Measurements from ENCODE around the gene PFAS.
A peak's percentile ranks its signal among the peaks of the same experiment; 100 is the strongest.
"Not testable (repeated sequence)": the region's sequence is repeated elsewhere in the genome, so short reads cannot be mapped to it uniquely, and the experiment has no call there.

Gene PFAS

GRCh38 chr17:8248751-8249607 lies at the start of gene PFAS:
Gene PFAS (plus strand): TSS chr17:8249289. CDS start chr17:8253938, 4,649 bp downstream.
- peak within 1 kb of the TSS; percentile 99 for H3K4me3 ChIP-seq (ENCODE audit: low read depth, low read length)
- no peaks in the 10 kb centered on the region for H3K9me3 ChIP-seq (ENCODE audit: control insufficient read depth, insufficient read depth, low read length)
- H3K36me3 ChIP-seq (ENCODE audit: control insufficient read depth, insufficient read depth, low read length): peaks cover 3% of the 10 kb centered on the region
- H3K9ac ChIP-seq (ENCODE audit: low read depth, low read length): peak within 1 kb of the TSS; percentile 93
- H3K27me3 ChIP-seq (ENCODE audit: control insufficient read depth, insufficient read depth, low read length): no peaks in the 10 kb centered on the region
- peaks cover 3% of the 10 kb centered on the region for H3K4me1 ChIP-seq (ENCODE audit: control insufficient read depth, insufficient read depth, low read length)

- Histone ChIP-seq H3K9ac (ENCODE audit: low read depth, low read length) (no peak overlapping the region), H3K36me3 (ENCODE audit: control insufficient read depth, insufficient read depth, low read length) (peaks cover 34% of the 10 kb centered on the region), H3K4me1 (ENCODE audit: control insufficient read depth, insufficient read depth, low read length) (peaks cover 5% of the 10 kb centered on the region), H3K4me3 (ENCODE audit: low read depth, low read length) (no peak overlapping the region), H3K27me3 (ENCODE audit: control insufficient read depth, insufficient read depth, low read length) (no peaks in the 10 kb centered on the region), H3K9me3 (ENCODE audit: control insufficient read depth, insufficient read depth, low read length) (no peaks in the 10 kb centered on the region)
These were observed 44.1 kb upstream of the PFAS start for GRCh38 chr17:8204761-8205555.

GRCh38 chr17:8206536-8206935 lies 42.6 kb upstream of the PFAS start:
- Histone ChIP-seq H3K9ac (ENCODE audit: low read depth, low read length) (no peak overlapping the region), H3K4me1 (ENCODE audit: control insufficient read depth, insufficient read depth, low read length) (peaks cover 5% of the 10 kb centered on the region), H3K4me3 (ENCODE audit: low read depth, low read length) (no peak overlapping the region), H3K27me3 (ENCODE audit: control insufficient read depth, insufficient read depth, low read length) (no peaks in the 10 kb centered on the region), H3K9me3 (ENCODE audit: control insufficient read depth, insufficient read depth, low read length) (no peaks in the 10 kb centered on the region), H3K36me3 (ENCODE audit: control insufficient read depth, insufficient read depth, low read length) (peaks cover 34% of the 10 kb centered on the region)

GRCh38 chr17:8209907-8210760 lies 39.0 kb upstream of the PFAS start, which contains the start of gene AURKB:
Gene AURKB (minus strand): TSS chr17:8210575. CDS start chr17:8210224, 351 bp downstream.
- Histone ChIP-seq H3K9me3 (ENCODE audit: control insufficient read depth, insufficient read depth, low read length) (no peaks in the 10 kb centered on the region), H3K36me3 (ENCODE audit: control insufficient read depth, insufficient read depth, low read length) (peaks cover 22% of the 10 kb centered on the region), H3K4me1 (ENCODE audit: control insufficient read depth, insufficient read depth, low read length) (peaks cover 5% of the 10 kb centered on the region), H3K27me3 (ENCODE audit: control insufficient read depth, insufficient read depth, low read length) (no peaks in the 10 kb centered on the region), H3K9ac (ENCODE audit: low read depth, low read length) (peak within 1 kb of the TSS; percentile 90), H3K4me3 (ENCODE audit: low read depth, low read length) (peak within 1 kb of the TSS; percentile 98)

- no peak overlapping the region for H3K9ac ChIP-seq (ENCODE audit: low read depth, low read length)
- H3K4me1 ChIP-seq (ENCODE audit: control insufficient read depth, insufficient read depth, low read length): peaks cover 5% of the 10 kb centered on the region
- no peaks in the 10 kb centered on the region for H3K27me3 ChIP-seq (ENCODE audit: control insufficient read depth, insufficient read depth, low read length)
- peak overlapping the region; percentile 98 for H3K4me3 ChIP-seq (ENCODE audit: low read depth, low read length)
- H3K36me3 ChIP-seq (ENCODE audit: control insufficient read depth, insufficient read depth, low read length): peaks cover 15% of the 10 kb centered on the region
- no peaks in the 10 kb centered on the region for H3K9me3 ChIP-seq (ENCODE audit: control insufficient read depth, insufficient read depth, low read length)
These were observed 38.2 kb upstream of the PFAS start for GRCh38 chr17:8210761-8211458.

- H3K9ac ChIP-seq (ENCODE audit: low read depth, low read length): no peak overlapping the region
- H3K36me3 ChIP-seq (ENCODE audit: control insufficient read depth, insufficient read depth, low read length): peaks cover 2% of the 10 kb centered on the region
- H3K9me3 ChIP-seq (ENCODE audit: control insufficient read depth, insufficient read depth, low read length): no peaks in the 10 kb centered on the region
- no peaks in the 10 kb centered on the region for H3K27me3 ChIP-seq (ENCODE audit: control insufficient read depth, insufficient read depth, low read length)
- H3K4me3 ChIP-seq (ENCODE audit: low read depth, low read length): no peak overlapping the region
- H3K4me1 ChIP-seq (ENCODE audit: control insufficient read depth, insufficient read depth, low read length): peaks cover 5% of the 10 kb centered on the region
These were observed 36.5 kb upstream of the PFAS start for GRCh38 chr17:8212312-8213180.

- not testable (repeated sequence) for H3K36me3 ChIP-seq (ENCODE audit: control insufficient read depth, insufficient read depth, low read length); H3K9me3 ChIP-seq (ENCODE audit: control insufficient read depth, insufficient read depth, low read length); H3K9ac ChIP-seq (ENCODE audit: low read depth, low read length); H3K4me3 ChIP-seq (ENCODE audit: low read depth, low read length); H3K27me3 ChIP-seq (ENCODE audit: control insufficient read depth, insufficient read depth, low read length); H3K4me1 ChIP-seq (ENCODE audit: control insufficient read depth, insufficient read depth, low read length)
These were observed 35.1 kb upstream of the PFAS start for GRCh38 chr17:8214000-8214399.

- Histone ChIP-seq H3K4me3 (ENCODE audit: low read depth, low read length) (peak overlapping the region; percentile 96), H3K36me3 (ENCODE audit: control insufficient read depth, insufficient read depth, low read length) (no peaks in the 10 kb centered on the region), H3K9ac (ENCODE audit: low read depth, low read length) (peak overlapping the region; percentile 97), H3K27me3 (ENCODE audit: control insufficient read depth, insufficient read depth, low read length) (no peaks in the 10 kb centered on the region), H3K4me1 (ENCODE audit: control insufficient read depth, insufficient read depth, low read length) (no peaks in the 10 kb centered on the region), H3K9me3 (ENCODE audit: control insufficient read depth, insufficient read depth, low read length) (no peaks in the 10 kb centered on the region)
These were observed 28.1 kb upstream of the PFAS start for GRCh38 chr17:8220783-8221662.

GRCh38 chr17:8221663-8222379 lies 27.3 kb upstream of the PFAS start:
- H3K9ac ChIP-seq (ENCODE audit: low read depth, low read length): peak overlapping the region; percentile 96
- H3K27me3 ChIP-seq (ENCODE audit: control insufficient read depth, insufficient read depth, low read length): no peaks in the 10 kb centered on the region
- peak overlapping the region; percentile 96 for H3K4me3 ChIP-seq (ENCODE audit: low read depth, low read length)
- H3K4me1 ChIP-seq (ENCODE audit: control insufficient read depth, insufficient read depth, low read length): no peaks in the 10 kb centered on the region
- H3K9me3 ChIP-seq (ENCODE audit: control insufficient read depth, insufficient read depth, low read length): no peaks in the 10 kb centered on the region
- H3K36me3 ChIP-seq (ENCODE audit: control insufficient read depth, insufficient read depth, low read length): no peaks in the 10 kb centered on the region
